HUES64 (cell line): Measurements from ENCODE around the gene REEP6. TPM values are rescaled to one million over a fixed set of nuclear protein-coding genes. Genes with fewer than 3 reads are reported as not detected.
A peak's percentile ranks its signal among the peaks of the same experiment; 100 is the strongest.

Experiments
- H3K27ac ChIP-seq: 2 replicates; pipeline ENCODE4 v1.7.0; 2013; ENCODE audit warnings: low read depth, low read length, inconsistent platforms
- H3K27me3 ChIP-seq: 2 replicates; pipeline ENCODE4 v1.6.1; 2013; ENCODE audit warnings: mild to moderate bottlenecking, low read length; ENCODE audit not compliant: insufficient read depth
- H3K36me3 ChIP-seq: 2 replicates; pipeline ENCODE4 v1.6.1; 2013; ENCODE audit warnings: mild to moderate bottlenecking, low read length; ENCODE audit not compliant: insufficient read depth
- H3K4me1 ChIP-seq: 2 replicates; pipeline ENCODE4 v1.6.1; 2013; ENCODE audit warnings: mild to moderate bottlenecking, low read length, moderate library complexity; ENCODE audit not compliant: insufficient read depth
- H3K4me3 ChIP-seq: 2 replicates; pipeline ENCODE4 v1.5.1; 2013; ENCODE audit warnings: mild to moderate bottlenecking, low read length, moderate library complexity
- H3K9ac ChIP-seq: 2 replicates; pipeline ENCODE4 v1.6.1; 2013; ENCODE audit warnings: mild to moderate bottlenecking, low read depth, low read length
- H3K9me3 ChIP-seq: 2 replicates; pipeline ENCODE4 v1.6.1; 2013; ENCODE audit warnings: low read depth, low read length; ENCODE audit not compliant: insufficient read depth
- WGBS: fragments of 150-250, 120-280 bp; methylation state at CpG from one replicate; pipeline ENCODE4 v1.1.7; 2013; ENCODE audit warnings: missing lambda C conversion rate; 5-methylcytosine and 5-hydroxymethylcytosine counted together
- polyA plus RNA-seq, 2 experiments: library from polyadenylated mRNA; stranded (reverse); fragments of 50-300 nt; gene quantifications; one replicate each; pipeline ENCODE4 v1.2.3, GENCODE V29; 2013

Gene REEP6
- 5.8 TPM for polyA plus RNA-seq (2013, experiment 1 of 2)
- polyA plus RNA-seq (2013, experiment 2 of 2): 8.1 TPM

DNA sequence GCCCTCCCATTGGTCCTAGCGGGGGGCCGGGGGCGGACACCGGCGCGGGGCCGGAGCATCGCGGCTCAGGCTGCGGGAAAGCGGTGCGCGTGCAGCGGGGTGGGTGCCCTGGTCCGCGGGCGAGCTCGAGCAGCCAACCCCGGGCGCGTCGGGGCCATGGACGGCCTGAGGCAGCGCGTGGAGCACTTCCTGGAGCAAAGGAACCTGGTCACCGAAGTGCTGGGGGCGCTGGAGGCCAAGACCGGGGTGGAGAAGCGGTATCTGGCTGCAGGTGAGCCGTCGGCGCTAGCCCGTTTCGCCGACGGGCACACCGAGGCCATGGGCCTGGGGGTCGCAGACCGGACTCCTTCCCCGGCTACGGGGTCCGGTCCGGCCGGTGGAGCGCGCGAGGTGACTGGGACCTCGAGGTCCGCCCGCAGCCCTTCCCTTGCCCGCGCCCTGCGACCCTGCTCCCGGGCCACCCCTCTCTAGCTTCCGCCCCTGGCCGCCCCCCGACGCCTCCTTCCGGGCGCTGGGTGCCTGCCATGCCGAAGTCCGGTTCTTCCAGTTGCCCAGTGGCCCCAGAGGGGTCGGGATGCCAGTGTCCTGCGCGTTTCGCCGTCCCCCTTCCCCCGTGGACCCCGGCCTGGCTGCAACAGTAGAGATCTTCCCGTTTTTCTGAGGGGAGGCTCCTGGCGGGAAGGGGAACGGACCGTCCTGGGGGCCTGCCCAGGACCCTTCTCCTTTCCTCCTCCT lies at the start of gene REEP6:
Gene REEP6 (plus strand): TSS at position 68 of the 735 bp plus-strand sequence. CDS start 89 bp downstream, at position 157.
- H3K9me3 ChIP-seq: no peaks in the 10 kb centered on the region
- H3K36me3 ChIP-seq: no peaks in the 10 kb centered on the region
- 7% methylated on average over 73 of the region's 73 CpGs for WGBS
- H3K4me3 ChIP-seq: peak within 1 kb of the TSS; percentile 82
- H3K27me3 ChIP-seq: peaks cover 30% of the 10 kb centered on the region
- H3K4me1 ChIP-seq: 0 out of 2 replicates have a peak, but pooled peaks cover 3% of the 10 kb centered on the region
- H3K27ac ChIP-seq: peak within 1 kb of the TSS; percentile 54; the same call in 1 of the 2 replicates
- H3K9ac ChIP-seq: peak within 1 kb of the TSS; percentile 82

GRCh38 chr19:1441677-1442438 lies 49.1 kb upstream of the REEP6 start:
- H3K9ac ChIP-seq: no peak overlapping the region
- H3K27ac ChIP-seq: peak overlapping the region; percentile 30; the same call in 1 of the 2 replicates
- H3K9me3 ChIP-seq: no peaks in the 10 kb centered on the region
- H3K27me3 ChIP-seq: peaks cover 15% of the 10 kb centered on the region
- peaks cover 38% of the 10 kb centered on the region for H3K36me3 ChIP-seq
- H3K4me3 ChIP-seq: no peak overlapping the region
- H3K4me1 ChIP-seq: no peaks in the 10 kb centered on the region; the same call in 1 of the 2 replicates
- WGBS: 95% methylated on average over 25 of the region's 25 CpGs

- peak overlapping the region; percentile 64 for H3K4me3 ChIP-seq
- H3K9ac ChIP-seq: peak overlapping the region; percentile 13; the same call in 1 of the 2 replicates
- WGBS: 3% methylated on average over 67 of the region's 70 CpGs
- H3K4me1 ChIP-seq: no peaks in the 10 kb centered on the region
- peaks cover 26% of the 10 kb centered on the region for H3K36me3 ChIP-seq
- no peaks in the 10 kb centered on the region for H3K9me3 ChIP-seq
- H3K27ac ChIP-seq: no peak overlapping the region
- H3K27me3 ChIP-seq: peaks cover 47% of the 10 kb centered on the region
Observed at GRCh38 chr19:1445185-1445931, 45.6 kb upstream of the REEP6 start.

GRCh38 chr19:1445932-1446712 lies 44.9 kb upstream of the REEP6 start:
- Histone ChIP-seq H3K27me3 (peaks cover 55% of the 10 kb centered on the region), H3K4me3 (peak overlapping the region; percentile 48), H3K36me3 (peaks cover 18% of the 10 kb centered on the region), H3K9ac (no peak overlapping the region), H3K27ac (no peak overlapping the region), H3K9me3 (no peaks in the 10 kb centered on the region), H3K4me1 (no peaks in the 10 kb centered on the region)
- 2% methylated on average over 98 of the region's 99 CpGs for WGBS

DNA sequence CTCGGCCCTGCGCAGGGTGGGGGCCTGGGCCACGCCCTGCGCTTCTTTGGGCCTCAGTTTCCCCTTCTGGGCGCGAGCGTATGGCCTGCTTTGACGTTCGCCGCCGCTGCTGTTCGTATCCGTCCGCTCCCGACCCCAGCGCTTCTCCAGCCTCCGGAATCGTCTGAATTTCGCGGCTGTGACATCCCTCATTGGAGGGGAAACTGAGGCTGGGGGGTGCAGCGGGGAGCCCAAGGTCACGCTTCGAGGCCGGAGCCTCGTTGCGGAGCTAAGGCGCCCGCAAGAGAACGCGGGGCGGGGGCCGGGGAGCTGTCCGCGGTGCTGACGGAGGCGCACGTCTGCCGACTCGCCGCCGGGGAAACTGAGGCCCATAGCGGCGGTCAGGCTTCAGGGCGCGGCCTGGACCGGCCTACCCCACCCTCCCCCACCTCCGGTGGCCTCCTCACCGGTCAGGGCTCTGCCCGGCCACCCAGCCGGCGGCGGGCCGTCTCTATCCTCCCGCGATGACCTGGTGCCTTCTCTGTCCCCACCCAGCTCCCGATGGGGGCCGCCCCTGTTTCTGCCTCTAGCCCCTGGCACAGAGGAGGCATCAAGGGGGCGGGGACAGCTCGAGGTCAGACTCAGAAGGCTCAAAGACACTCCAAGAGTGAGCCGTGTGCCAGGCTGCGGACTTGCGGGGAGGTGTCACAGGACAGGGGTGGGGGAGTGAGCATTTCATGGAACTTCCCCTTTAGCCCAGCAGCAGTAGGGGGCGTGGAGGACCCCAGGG lies 44.1 kb upstream of the REEP6 start:
- WGBS: 5% methylated on average over 63 of the region's 63 CpGs
- Histone ChIP-seq H3K9ac (no peak overlapping the region), H3K36me3 (peaks cover 10% of the 10 kb centered on the region), H3K27ac (no peak overlapping the region), H3K4me3 (peak overlapping the region; percentile 48), H3K27me3 (peaks cover 63% of the 10 kb centered on the region), H3K4me1 (no peaks in the 10 kb centered on the region), H3K9me3 (no peaks in the 10 kb centered on the region)

DNA sequence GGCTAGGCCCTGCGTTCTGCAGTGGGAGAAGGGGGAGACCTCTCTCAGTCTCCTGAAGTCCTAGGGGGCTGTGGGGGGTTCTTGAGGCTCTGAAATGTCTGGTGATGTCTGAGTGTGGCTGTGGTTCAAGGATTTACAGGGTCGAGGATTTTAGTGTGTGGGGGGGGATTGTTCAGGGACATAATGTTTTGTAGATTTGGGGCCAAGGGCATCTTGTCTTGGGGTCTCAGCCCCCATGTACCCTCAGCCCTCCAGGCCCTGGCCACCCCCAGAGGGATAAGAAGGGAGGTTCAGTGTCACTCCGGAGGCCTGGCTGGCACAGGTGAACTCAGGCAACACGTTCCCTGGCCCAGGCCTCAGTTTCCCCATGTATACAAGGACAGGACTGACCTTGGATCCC lies 43.5 kb upstream of the REEP6 start:
- H3K4me1 ChIP-seq: peaks cover 5% of the 10 kb centered on the region
- H3K9ac ChIP-seq: no peak overlapping the region
- H3K36me3 ChIP-seq: peaks cover 4% of the 10 kb centered on the region
- 30% methylated on average over 4 of the region's 4 CpGs for WGBS
- H3K4me3 ChIP-seq: no peak overlapping the region
- H3K27ac ChIP-seq: no peak overlapping the region
- H3K27me3 ChIP-seq: peaks cover 69% of the 10 kb centered on the region
- H3K9me3 ChIP-seq: no peaks in the 10 kb centered on the region

DNA sequence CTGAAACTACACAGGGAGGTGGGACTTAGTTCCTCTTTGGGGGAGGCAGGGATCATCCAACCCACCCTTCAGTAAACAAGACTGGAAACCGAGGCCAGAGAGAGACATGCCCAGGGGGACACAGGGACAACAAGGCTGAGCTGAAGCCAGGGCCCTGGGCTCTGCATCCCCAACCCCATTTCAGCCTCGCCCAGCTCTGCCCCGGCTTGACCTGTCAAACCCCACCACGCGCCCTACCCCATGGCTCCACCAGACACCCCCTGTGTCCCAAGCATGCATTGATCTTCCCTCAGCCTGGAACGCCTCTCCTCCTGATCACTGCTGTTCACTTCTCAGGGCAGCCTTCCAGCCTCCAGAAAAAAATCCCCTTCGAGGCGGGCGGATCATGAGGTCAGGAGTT lies 43.0 kb upstream of the REEP6 start:
- H3K4me3 ChIP-seq: no peak overlapping the region
- H3K9ac ChIP-seq: no peak overlapping the region
- no peak overlapping the region for H3K27ac ChIP-seq
- no peaks in the 10 kb centered on the region for H3K36me3 ChIP-seq
- H3K9me3 ChIP-seq: no peaks in the 10 kb centered on the region
- H3K4me1 ChIP-seq: peaks cover 6% of the 10 kb centered on the region
- H3K27me3 ChIP-seq: peaks cover 73% of the 10 kb centered on the region
- WGBS: 86% methylated on average over 9 of the region's 9 CpGs

GRCh38 chr19:1449467-1450442 lies 41.2 kb upstream of the REEP6 start, which contains the start of gene APC2:
Gene APC2, plus strand, starts transcription at chr19:1450121. Its CDS starts 2,881 bp downstream, at chr19:1453002.
- WGBS: 10% methylated on average over 74 of the region's 74 CpGs
- no peak within 1 kb of the TSS for H3K27ac ChIP-seq
- H3K9me3 ChIP-seq: no peaks in the 10 kb centered on the region
- peaks cover 87% of the 10 kb centered on the region for H3K27me3 ChIP-seq
- H3K36me3 ChIP-seq: no peaks in the 10 kb centered on the region
- H3K4me3 ChIP-seq: peak within 1 kb of the TSS; percentile 26; the same call in 1 of the 2 replicates
- H3K9ac ChIP-seq: no peak within 1 kb of the TSS
- H3K4me1 ChIP-seq: peaks cover 6% of the 10 kb centered on the region
